Chondrocyte (in vitro differentiated cells): ENCODE data around the gene CYP46A1. TPM values are rescaled to one million over a fixed set of nuclear protein-coding genes. Genes with fewer than 3 reads are reported as not detected.

Experiments used
- DNase-seq: peaks from one replicate; pipeline ENCODE4 v3.0.0; 2021; ENCODE audit warnings: mixed read lengths, low spot score
- H3K27ac Mint-ChIP-seq: one replicate; pipeline ENCODE4 v1.8.0; 2021; ENCODE audit warnings: mild to moderate bottlenecking, moderate library complexity, mixed read lengths; ENCODE audit not compliant: unreplicated experiment
- H3K27me3 Mint-ChIP-seq: 2 replicates; pipeline ENCODE4 v1.8.0; 2021; ENCODE audit warnings: low read depth, mixed read lengths
- H3K36me3 Mint-ChIP-seq: 2 replicates; pipeline ENCODE4 v1.8.0; 2021; ENCODE audit warnings: low read depth, mixed read lengths
- H3K4me1 Mint-ChIP-seq: 2 replicates; pipeline ENCODE4 v1.8.0; 2021; ENCODE audit warnings: low read depth, mild to moderate bottlenecking, mixed read lengths
- H3K4me3 Mint-ChIP-seq: one replicate; pipeline ENCODE4 v1.8.0; 2021; ENCODE audit warnings: mild to moderate bottlenecking, moderate library complexity, mixed read lengths; ENCODE audit not compliant: unreplicated experiment
- H3K9me3 Mint-ChIP-seq: 2 replicates; pipeline ENCODE4 v1.8.0; 2021; ENCODE audit warnings: low read depth, mixed read lengths
- total RNA-seq: library from RNA; stranded (reverse); gene quantifications from 3 replicates; pipeline ENCODE4 v1.2.1, GENCODE V29; 2021
- TF ChIP-seq, protein P1 (sequence below): fragments of 200-600 bp; sonication (generic); IDR thresholded peaks from 2 replicates; pipeline ENCODE4 v1.5.0; 2021; ENCODE audit warnings: antibody characterized with exemption, mild to moderate bottlenecking, moderate library complexity

The CYP46A1 gene
- total RNA-seq, 1 donor from 2014 or later = 0.72 TPM

DNA sequence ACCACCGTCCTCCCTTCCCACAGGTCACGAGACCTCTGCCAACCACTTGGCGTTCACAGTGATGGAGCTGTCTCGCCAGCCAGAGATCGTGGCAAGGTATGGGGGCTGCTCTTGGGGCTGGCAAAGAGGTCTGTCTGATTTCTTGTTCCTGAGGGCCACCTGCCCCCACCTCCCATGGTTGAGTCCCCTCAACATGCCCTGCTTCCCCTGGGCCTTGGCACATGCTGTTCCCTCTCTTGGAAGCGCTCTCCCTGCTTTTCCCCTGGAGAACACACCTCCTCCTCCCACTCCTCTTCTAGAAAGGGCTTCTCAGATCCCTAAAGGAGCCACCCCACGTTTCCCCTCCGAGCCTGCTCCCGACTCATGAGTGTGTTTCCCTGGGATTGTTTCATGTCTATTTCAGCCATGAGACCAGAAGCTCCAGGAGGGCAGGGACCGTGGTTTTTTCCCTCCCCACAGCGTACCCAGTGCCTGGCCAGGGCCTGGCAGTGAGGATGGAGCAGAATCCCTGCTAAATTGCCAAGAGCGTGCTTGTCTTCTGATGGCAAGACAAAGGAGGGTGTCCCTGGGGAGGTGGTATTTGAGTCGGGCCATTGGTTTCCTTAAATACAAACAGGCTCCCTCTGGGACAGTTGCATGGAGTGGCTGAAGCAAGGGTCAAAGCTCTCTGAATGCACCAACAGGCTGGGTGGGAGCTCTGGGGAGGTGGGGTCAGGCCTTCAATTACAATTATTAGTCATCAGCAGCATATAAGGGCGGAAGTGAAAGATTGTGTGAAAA lies 34.1 kb downstream of the CYP46A1 start:
- H3K4me1 Mint-ChIP-seq = no peaks in the 10 kb centered on the region
- no peak for DNase-seq
- H3K36me3 Mint-ChIP-seq = peaks cover 3% of the 10 kb centered on the region
- peaks cover 4% of the 10 kb centered on the region for H3K9me3 Mint-ChIP-seq
- H3K27ac Mint-ChIP-seq = no peak overlapping the region
- TF ChIP-seq, protein P1, sequence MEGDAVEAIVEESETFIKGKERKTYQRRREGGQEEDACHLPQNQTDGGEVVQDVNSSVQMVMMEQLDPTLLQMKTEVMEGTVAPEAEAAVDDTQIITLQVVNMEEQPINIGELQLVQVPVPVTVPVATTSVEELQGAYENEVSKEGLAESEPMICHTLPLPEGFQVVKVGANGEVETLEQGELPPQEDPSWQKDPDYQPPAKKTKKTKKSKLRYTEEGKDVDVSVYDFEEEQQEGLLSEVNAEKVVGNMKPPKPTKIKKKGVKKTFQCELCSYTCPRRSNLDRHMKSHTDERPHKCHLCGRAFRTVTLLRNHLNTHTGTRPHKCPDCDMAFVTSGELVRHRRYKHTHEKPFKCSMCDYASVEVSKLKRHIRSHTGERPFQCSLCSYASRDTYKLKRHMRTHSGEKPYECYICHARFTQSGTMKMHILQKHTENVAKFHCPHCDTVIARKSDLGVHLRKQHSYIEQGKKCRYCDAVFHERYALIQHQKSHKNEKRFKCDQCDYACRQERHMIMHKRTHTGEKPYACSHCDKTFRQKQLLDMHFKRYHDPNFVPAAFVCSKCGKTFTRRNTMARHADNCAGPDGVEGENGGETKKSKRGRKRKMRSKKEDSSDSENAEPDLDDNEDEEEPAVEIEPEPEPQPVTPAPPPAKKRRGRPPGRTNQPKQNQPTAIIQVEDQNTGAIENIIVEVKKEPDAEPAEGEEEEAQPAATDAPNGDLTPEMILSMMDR = no peak
- H3K4me3 Mint-ChIP-seq = no peak overlapping the region
- H3K27me3 Mint-ChIP-seq = peaks cover 3% of the 10 kb centered on the region

- Mint-ChIP-seq H3K27ac (no peak overlapping the region), H3K36me3 (peaks cover 3% of the 10 kb centered on the region), H3K4me1 (no peaks in the 10 kb centered on the region), H3K9me3 (peaks cover 3% of the 10 kb centered on the region), H3K27me3 (peaks cover 6% of the 10 kb centered on the region), H3K4me3 (no peak overlapping the region)
- TF ChIP-seq, protein P1 = no peak
- DNase-seq = no peak
These were observed 34.7 kb downstream of the CYP46A1 start for GRCh38 chr14:99718811-99719192.

DNA sequence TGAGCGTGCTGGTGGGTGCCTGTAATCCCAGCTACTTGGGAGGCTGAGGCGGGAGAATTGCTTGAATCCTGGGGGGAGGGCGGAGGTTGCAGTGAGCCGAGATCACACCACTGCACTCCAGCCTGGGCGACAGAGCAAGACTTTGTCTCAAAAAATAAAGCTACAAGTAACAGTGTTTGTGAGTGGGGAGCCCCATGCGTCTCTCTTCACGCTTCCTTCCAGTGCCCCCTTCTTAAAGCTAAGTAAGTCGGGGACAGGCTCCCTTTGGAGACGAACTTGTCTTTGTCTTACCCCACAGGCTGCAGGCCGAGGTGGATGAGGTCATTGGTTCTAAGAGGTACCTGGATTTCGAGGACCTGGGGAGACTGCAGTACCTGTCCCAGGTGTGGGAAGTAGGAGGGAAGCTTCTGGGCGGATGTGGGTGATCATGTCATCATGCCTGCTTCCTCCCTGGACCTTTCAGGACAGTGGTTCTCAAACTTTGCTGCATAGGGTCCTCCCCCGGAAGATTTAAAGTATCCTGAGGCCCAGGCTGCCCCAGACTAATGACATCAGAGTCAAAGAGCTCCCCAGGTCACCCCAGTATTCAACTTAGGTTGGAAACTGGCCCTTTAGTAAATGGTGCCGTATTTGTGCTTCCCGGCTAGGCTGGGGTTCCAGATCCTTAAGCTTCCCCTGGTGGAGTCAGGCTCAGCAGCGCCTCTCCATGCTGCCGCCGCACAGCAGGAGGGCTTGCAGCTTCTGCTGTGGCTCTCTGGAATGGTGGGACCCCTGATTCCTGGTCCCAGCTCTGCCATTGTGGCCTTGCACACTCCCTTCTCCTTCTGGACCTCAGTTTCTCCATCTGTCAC lies 37.1 kb downstream of the CYP46A1 start:
- Mint-ChIP-seq H3K27me3 (peaks cover 7% of the 10 kb centered on the region), H3K9me3 (no peaks in the 10 kb centered on the region), H3K4me3 (no peak overlapping the region), H3K27ac (no peak overlapping the region), H3K4me1 (no peaks in the 10 kb centered on the region), H3K36me3 (no peaks in the 10 kb centered on the region)
- TF ChIP-seq, protein P1 = no peak
- DNase-seq = peak; percentile 37

DNA sequence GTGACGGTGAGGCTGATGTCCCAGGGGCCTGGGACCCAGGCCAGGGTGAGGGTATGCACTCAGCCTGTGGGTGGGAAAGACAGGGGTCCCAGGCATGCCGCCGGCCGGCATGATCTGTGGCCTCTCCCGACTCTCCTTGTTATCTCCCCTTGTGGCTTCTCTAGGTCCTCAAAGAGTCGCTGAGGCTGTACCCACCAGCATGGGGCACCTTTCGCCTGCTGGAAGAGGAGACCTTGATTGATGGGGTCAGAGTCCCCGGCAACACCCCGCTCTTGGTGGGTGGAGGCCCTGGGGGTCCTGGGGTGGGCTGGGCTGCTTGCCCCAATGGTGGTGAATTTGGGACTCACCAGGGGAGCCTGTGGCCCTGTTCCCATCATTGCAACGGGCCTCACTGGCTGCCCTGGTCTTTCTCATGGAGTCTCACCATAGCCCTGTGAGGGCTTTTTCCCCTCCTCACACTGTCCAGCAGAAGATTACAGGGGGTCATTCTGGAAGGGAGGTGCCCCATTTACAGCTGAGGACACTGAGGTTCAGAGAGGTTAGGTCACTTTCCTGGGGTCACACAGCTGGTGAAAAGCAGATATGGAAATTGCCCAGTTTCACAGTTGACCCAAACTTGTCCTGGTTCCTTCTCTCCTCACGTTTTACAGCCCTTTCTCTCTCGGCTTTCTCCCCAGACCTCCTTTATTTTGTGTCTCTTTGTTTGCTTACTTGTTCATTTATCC lies 37.9 kb downstream of the CYP46A1 start:
- TF ChIP-seq, protein P1 = no peak
- no peak overlapping the region for H3K27ac Mint-ChIP-seq
- H3K4me3 Mint-ChIP-seq = no peak overlapping the region
- DNase-seq = peak; percentile 77
- H3K9me3 Mint-ChIP-seq = no peaks in the 10 kb centered on the region
- H3K36me3 Mint-ChIP-seq = no peaks in the 10 kb centered on the region
- H3K27me3 Mint-ChIP-seq = peaks cover 7% of the 10 kb centered on the region
- H3K4me1 Mint-ChIP-seq = no peaks in the 10 kb centered on the region

- Mint-ChIP-seq H3K4me3 (no peak overlapping the region), H3K36me3 (no peaks in the 10 kb centered on the region), H3K9me3 (no peaks in the 10 kb centered on the region), H3K27ac (no peak overlapping the region), H3K4me1 (no peaks in the 10 kb centered on the region), H3K27me3 (peaks cover 7% of the 10 kb centered on the region)
- TF ChIP-seq, protein P1 = no peak
- peak; percentile 36 for DNase-seq
These were observed 38.6 kb downstream of the CYP46A1 start for GRCh38 chr14:99722741-99723140.
